GM12874 (cell line): ENCODE data around the gene ALDH9A1.

ENCODE experiments used
- TF ChIP-seq, protein P1 (sequence below): IDR thresholded peaks from 2 replicates; pipeline ENCODE4 v1.5.1; 2011; ENCODE audit warnings: low read depth, mild to moderate bottlenecking, control low read depth, low read length, moderate library complexity; ENCODE audit not compliant: insufficient read depth

ALDH9A1 gene

DNA sequence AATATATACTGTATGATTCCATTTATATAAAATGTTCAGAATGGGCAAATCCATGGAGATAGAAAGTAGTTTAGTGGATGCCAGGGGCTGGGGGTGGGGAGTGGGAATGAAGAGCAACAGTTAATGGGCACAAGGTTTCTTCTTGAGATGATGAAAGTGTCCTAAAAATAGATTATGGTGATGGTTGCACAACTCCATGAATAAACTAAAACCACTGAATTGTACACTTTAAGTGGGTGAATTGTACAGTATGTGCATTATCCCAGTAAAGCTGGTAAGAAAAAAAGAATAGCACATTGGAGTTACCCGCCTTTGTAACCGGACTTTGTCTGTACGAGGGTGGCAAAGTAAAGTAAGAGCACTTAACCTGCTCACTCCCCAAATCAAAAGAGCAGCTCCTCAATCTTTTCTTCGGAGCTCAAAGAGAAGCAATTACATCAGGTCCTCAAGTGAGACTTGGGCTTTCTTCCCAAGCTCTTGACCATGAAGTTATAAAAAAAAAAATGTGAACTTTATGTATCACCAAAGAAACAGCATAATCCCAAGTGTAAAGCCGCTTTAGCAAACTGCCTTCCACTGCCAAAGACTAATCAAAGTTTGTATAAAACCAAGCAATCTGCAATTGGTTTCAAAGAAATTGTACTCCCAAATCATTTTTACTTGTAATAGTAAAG, 32.1 kb downstream of the ALDH9A1 start:
- TF ChIP-seq, protein P1, sequence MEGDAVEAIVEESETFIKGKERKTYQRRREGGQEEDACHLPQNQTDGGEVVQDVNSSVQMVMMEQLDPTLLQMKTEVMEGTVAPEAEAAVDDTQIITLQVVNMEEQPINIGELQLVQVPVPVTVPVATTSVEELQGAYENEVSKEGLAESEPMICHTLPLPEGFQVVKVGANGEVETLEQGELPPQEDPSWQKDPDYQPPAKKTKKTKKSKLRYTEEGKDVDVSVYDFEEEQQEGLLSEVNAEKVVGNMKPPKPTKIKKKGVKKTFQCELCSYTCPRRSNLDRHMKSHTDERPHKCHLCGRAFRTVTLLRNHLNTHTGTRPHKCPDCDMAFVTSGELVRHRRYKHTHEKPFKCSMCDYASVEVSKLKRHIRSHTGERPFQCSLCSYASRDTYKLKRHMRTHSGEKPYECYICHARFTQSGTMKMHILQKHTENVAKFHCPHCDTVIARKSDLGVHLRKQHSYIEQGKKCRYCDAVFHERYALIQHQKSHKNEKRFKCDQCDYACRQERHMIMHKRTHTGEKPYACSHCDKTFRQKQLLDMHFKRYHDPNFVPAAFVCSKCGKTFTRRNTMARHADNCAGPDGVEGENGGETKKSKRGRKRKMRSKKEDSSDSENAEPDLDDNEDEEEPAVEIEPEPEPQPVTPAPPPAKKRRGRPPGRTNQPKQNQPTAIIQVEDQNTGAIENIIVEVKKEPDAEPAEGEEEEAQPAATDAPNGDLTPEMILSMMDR = no peak

DNA sequence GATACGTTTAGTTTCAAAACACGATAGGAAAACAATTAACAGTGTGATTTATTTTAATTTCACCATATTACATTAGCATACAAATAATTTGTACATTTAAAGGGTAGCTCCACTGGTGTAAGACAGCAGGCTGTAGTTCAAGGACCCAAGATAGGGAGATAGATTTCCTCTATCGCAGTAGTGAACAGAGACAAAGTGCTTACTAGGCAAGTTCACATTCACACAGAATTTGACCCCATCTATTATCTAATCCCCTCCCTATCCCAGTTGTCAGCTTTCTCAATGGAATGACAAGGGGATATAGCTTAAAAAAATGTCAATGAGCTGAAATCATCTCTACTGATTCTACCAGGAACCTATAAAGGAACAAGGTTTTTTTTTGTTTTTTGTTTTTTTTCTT, 36.2 kb downstream of the ALDH9A1 start:
- TF ChIP-seq, protein P1 = no peak

DNA sequence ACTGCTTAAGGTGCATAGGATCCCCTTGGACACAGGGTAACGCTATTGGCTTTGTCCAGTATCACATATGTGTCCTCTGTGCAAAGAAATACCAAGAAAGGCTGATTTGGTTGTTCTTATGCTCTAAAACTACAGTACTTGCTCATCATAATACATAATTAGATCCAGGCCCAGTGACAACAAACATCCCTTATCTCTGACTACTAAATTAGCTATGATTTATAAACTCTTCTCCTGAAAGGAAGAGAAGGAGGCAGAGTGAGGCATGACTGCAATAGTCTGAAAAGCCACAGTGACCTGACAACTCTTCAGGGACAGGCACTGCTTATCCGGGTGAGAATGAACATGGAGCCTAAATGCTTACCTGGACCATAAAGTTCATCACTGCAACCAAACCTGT, 36.7 kb downstream of the ALDH9A1 start:
- TF ChIP-seq, protein P1 = no peak

DNA sequence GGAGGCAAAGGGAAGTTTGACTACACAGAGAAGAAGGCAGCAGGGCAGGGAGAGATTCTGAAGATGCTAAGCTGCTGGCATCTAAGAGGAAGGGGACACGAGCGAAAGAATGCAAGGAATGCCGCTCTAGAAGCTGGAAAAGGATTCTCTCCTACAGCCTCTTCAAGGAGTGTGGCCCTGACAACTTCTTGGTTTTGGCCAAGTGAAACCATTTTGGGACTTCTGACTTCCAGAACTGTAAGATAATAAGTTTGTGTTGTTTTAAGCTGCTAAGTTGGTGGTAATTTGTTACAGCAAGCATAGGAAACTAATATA, 38.8 kb downstream of the ALDH9A1 start:
- TF ChIP-seq, protein P1 = no peak

DNA sequence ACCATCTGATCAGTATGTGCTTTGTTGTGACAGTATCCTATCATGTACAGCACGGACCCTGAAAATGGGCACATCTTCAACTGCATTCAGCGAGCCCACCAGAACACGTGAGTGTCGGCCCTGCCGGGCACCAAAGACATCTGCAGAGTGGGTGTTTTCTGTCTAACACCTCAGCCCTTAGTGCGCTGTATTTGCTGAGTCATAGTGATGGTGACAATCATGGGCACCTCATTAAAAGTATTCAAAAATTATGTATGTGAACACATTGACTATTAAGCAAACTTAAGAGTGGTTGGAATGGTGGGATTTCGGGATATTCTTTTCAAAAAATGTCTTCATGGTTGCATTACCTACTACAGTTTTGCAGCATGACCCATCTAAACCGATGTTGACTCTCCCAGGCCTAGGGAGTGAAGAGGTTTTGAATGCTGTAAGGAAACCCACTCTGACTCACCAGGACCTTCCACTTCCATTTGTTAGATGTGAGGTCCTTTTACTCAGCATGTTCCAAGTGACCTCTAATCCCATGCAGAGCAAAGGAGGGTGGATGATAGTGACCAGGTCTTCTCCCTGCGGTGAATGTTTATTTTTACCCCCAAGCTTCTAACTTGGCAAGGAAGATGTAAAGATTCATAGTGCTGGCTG, 47.3 kb downstream of the ALDH9A1 start:
- TF ChIP-seq, protein P1 = no peak

DNA sequence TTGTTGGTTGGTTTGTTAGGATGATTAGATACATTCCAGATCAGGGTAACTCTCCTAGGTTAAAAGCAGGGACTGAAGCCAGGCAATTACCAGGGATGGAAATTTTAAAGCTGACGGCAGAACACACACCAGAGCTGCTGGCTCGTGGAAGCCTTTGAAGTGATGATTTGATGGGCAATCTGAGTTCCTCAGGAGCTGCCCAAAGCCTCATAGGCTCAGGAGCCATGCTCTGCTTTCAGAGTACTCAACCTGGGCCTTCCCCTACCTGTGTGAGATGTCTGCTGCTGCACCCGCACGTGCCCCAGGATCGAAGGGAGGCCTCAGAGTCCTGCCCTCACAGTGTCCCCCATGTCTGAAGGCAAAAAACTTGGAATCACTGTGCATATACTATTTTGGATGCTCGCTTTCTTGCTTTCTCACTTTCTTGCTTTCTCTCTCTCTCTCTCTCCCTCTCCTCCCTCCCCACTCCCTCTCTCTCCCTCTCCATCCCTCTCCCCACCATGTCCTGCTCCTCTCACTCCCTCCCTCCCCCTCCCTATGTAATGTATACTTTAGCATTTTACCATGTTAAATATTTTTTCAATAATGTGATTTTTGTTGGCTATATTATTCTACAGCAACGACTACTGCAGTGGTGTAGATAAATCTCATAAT, 49.3 kb downstream of the ALDH9A1 start:
- TF ChIP-seq, protein P1 = no peak

DNA sequence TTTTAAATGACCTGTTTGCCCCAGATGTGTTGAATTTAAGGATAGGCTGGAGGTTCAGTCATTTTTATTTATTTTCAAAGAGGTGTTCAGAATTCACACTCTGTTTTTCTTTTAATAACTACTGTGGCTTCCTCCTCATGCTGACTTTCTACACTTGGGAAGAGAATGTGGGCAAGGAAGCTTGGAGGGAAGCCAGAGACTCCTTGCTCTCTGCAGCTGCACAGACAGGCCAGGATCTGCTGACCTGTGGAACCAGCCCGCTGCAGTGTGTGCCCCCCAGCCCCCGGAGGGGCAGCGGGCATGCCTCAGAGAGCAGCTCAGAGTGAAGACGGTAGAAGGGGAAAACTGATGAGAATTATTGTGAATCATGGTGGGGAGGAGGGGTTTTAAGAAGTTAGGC, 50.4 kb downstream of the ALDH9A1 start:
- TF ChIP-seq, protein P1 = no peak
